HG03354 (cell line): Measurements from ENCODE around the gene OR10T2.
"Not testable (repeated sequence)": the region's sequence is repeated elsewhere in the genome, so short reads cannot be mapped to it uniquely, and the experiment has no call there.

Experiments
- ATAC-seq: cut with Tn5 transposase; IDR thresholded peaks from one replicate; pipeline ENCODE4 v1.9.1; 2021; ENCODE audit warnings: mild to moderate bottlenecking; ENCODE audit not compliant: unreplicated experiment, poor library complexity, severe bottlenecking

The OR10T2 gene

GRCh38 chr1:158398818-158399514 is at the start of gene OR10T2:
OR10T2 (minus strand) TSS chr1:158399466; CDS start chr1:158399466, 0 bp downstream.
- ATAC-seq = no peak

GRCh38 chr1:158445376-158445775 is 46.1 kb upstream of the OR10T2 start:
- ATAC-seq = no peak

GRCh38 chr1:158434741-158435140 is 35.5 kb upstream of the OR10T2 start:
- ATAC-seq = no peak

- not testable (repeated sequence) for ATAC-seq
Observed at GRCh38 chr1:158430163-158430562, 30.9 kb upstream of the OR10T2 start.

GRCh38 chr1:158426137-158426536 is 26.9 kb upstream of the OR10T2 start, which contains the start of gene OR10K2:
OR10K2 (minus strand) TSS chr1:158426237; CDS start chr1:158420866, 5,371 bp downstream.
- no peak for ATAC-seq

- no peak for ATAC-seq
Observed at GRCh38 chr1:158425027-158425426, 25.8 kb upstream of the OR10T2 start.

GRCh38 chr1:158422212-158422611 is 22.9 kb upstream of the OR10T2 start:
- no peak for ATAC-seq

GRCh38 chr1:158417586-158417985 is 18.3 kb upstream of the OR10T2 start:
- ATAC-seq = no peak

GRCh38 chr1:158414651-158415345 is 15.5 kb upstream of the OR10T2 start:
- no peak for ATAC-seq

- ATAC-seq = no peak
Observed at GRCh38 chr1:158407092-158407491, 7.8 kb upstream of the OR10T2 start.

GRCh38 chr1:158400871-158401270 is 1.6 kb upstream of the OR10T2 start:
- ATAC-seq = no peak

GRCh38 chr1:158396646-158397045 is 2.6 kb downstream of the OR10T2 start:
- ATAC-seq = no peak

- no peak for ATAC-seq
Observed at GRCh38 chr1:158393476-158393875, 5.8 kb downstream of the OR10T2 start.

GRCh38 chr1:158391099-158391498 is 8.2 kb downstream of the OR10T2 start:
- ATAC-seq = no peak

- no peak for ATAC-seq
Observed at GRCh38 chr1:158390331-158390730, 8.9 kb downstream of the OR10T2 start.

GRCh38 chr1:158374860-158375259 is 24.4 kb downstream of the OR10T2 start:
- no peak for ATAC-seq

GRCh38 chr1:158374101-158374500 is 25.2 kb downstream of the OR10T2 start:
- ATAC-seq = not testable (repeated sequence)

- peak; percentile 91 for ATAC-seq
Observed at GRCh38 chr1:158371188-158371953, 27.9 kb downstream of the OR10T2 start.

GRCh38 chr1:158366783-158367182 is 32.5 kb downstream of the OR10T2 start:
- no peak for ATAC-seq

- ATAC-seq = no peak
Observed at GRCh38 chr1:158362941-158363340, 36.3 kb downstream of the OR10T2 start.
